ENCODE data around the gene ATRNL1.
"Not testable (repeated sequence)": the region's sequence is repeated elsewhere in the genome, so short reads cannot be mapped to it uniquely, and the experiment has no call there.

ATRNL1 gene

GRCh38 chr10:115367920-115368319, 274.8 kb downstream of the ATRNL1 start:
- not testable (repeated sequence) for H3K4me1 ChIP-seq (ENCODE audit: control insufficient read depth in 1 of 2, insufficient read depth in 2 of 2, low read length in 2 of 2); H4K91ac ChIP-seq (ENCODE audit: low read depth, low read length); H2AK5ac ChIP-seq (ENCODE audit: low read length); H3K79me2 ChIP-seq (ENCODE audit: control insufficient read depth, insufficient read depth, low read length, poor library complexity); H4K8ac ChIP-seq (ENCODE audit: low read depth, low read length); H3K18ac ChIP-seq (ENCODE audit: low read length); H2BK12ac ChIP-seq (ENCODE audit: low read length); H4K12ac ChIP-seq (ENCODE audit: low read depth, low read length); H3K4ac ChIP-seq (ENCODE audit: low read depth, low read length); H2BK5ac ChIP-seq (ENCODE audit: low read depth, low read length, poor library complexity); H3K9ac ChIP-seq (ENCODE audit: low read length); H3K23ac ChIP-seq (ENCODE audit: low read length); DNase-seq; H3K27me3 ChIP-seq (ENCODE audit: insufficient read depth, low read length); H3K9me3 ChIP-seq (ENCODE audit: insufficient read depth, low read depth, low read length); H2AFZ ChIP-seq (ENCODE audit: insufficient read depth, low read length, poor library complexity); H3K27ac ChIP-seq (ENCODE audit: low read depth, low read length); H3K4me3 ChIP-seq (ENCODE audit: low read depth, low read length); H3K14ac ChIP-seq (ENCODE audit: low read length); H2BK120ac ChIP-seq (ENCODE audit: insufficient read depth, low read length, poor library complexity); H3K4me2 ChIP-seq (ENCODE audit: low read length); H3K79me1 ChIP-seq (ENCODE audit: low read length); H3K36me3 ChIP-seq (ENCODE audit: control insufficient read depth in 1 of 2, insufficient read depth in 2 of 2, low read length in 2 of 2)
- WGBS (ENCODE audit: extremely low coverage, insufficient coverage, insufficient read length), result no CpG with 5 or more reads among the region's 18 CpGs

DNA sequence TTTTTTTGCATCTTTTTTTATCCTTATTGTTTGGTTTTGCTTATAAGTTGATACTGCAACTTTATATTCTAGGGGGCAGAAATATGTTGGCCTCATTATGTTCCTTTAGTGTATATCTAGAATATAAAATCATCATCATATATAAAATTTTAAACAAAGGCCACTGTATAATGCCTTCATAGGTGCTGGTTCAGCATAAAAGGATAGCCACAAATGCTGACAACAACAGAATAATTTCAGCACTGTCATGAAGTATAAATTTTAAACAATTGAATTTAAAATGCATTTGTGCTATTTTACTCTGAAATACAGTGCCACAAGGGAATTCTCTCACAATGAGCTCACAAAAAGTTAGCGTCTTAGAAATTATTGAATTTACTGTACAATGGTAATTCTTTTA, 285.9 kb downstream of the ATRNL1 start:
- Histone ChIP-seq H3K4me3 (ENCODE audit: low read depth, low read length) (no peak overlapping the region), H3K4me1 (ENCODE audit: control insufficient read depth in 1 of 2, insufficient read depth in 2 of 2, low read length in 2 of 2) (no peaks in the 10 kb centered on the region), H3K14ac (ENCODE audit: low read length) (no peak overlapping the region), H3K4ac (ENCODE audit: low read depth, low read length) (no peak overlapping the region), H2AFZ (ENCODE audit: insufficient read depth, low read length, poor library complexity) (no peak overlapping the region), H2BK120ac (ENCODE audit: insufficient read depth, low read length, poor library complexity) (no peak overlapping the region), H2BK12ac (ENCODE audit: low read length) (no peak overlapping the region), H3K9me3 (ENCODE audit: insufficient read depth, low read depth, low read length) (no peaks in the 10 kb centered on the region), H4K8ac (ENCODE audit: low read depth, low read length) (no peak overlapping the region), H3K4me2 (ENCODE audit: low read length) (no peak overlapping the region), H4K12ac (ENCODE audit: low read depth, low read length) (no peak overlapping the region), H3K79me1 (ENCODE audit: low read length) (no peaks in the 10 kb centered on the region), H3K18ac (ENCODE audit: low read length) (no peak overlapping the region), H2AK5ac (ENCODE audit: low read length) (no peak overlapping the region), H2BK5ac (ENCODE audit: low read depth, low read length, poor library complexity) (no peak overlapping the region), H3K36me3 (ENCODE audit: control insufficient read depth in 1 of 2, insufficient read depth in 2 of 2, low read length in 2 of 2) (no peaks in the 10 kb centered on the region), H3K27ac (ENCODE audit: low read depth, low read length) (no peak overlapping the region), H3K9ac (ENCODE audit: low read length) (no peak overlapping the region), H3K27me3 (ENCODE audit: insufficient read depth, low read length) (no peaks in the 10 kb centered on the region), H3K79me2 (ENCODE audit: control insufficient read depth, insufficient read depth, low read length, poor library complexity) (no peaks in the 10 kb centered on the region), H3K23ac (ENCODE audit: low read length) (no peak overlapping the region), H4K91ac (ENCODE audit: low read depth, low read length) (no peak overlapping the region)
- WGBS (ENCODE audit: extremely low coverage, insufficient coverage, insufficient read length), result no CpG with 5 or more reads among the region's 1 CpG
- DNase-seq, result no peak

DNA sequence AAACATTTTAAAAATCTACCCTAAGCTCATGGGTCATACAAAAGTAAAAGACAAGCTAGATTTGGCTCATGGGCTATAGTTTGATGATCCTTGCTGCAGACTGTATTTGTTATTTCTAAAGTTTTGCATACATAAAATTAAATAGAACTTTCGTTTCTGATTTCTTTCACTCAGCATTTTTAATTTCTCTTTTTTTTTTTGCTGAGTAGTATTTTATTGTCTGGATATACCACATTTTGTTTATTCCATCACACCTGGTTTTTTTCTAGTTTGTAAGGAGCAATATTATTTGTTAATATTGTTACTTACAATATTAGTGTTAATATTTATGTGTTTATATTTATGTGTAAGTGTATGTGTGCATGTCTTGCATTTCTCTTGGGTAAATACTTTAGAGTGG, 291.5 kb downstream of the ATRNL1 start:
- no peak overlapping the region for H3K23ac ChIP-seq (ENCODE audit: low read length)
- no peak overlapping the region for H3K4me2 ChIP-seq (ENCODE audit: low read length)
- no peak overlapping the region for H3K4ac ChIP-seq (ENCODE audit: low read depth, low read length)
- no peak overlapping the region for H3K27ac ChIP-seq (ENCODE audit: low read depth, low read length)
- no peaks in the 10 kb centered on the region for H3K79me1 ChIP-seq (ENCODE audit: low read length)
- no peak overlapping the region for H3K14ac ChIP-seq (ENCODE audit: low read length)
- H2AFZ ChIP-seq (ENCODE audit: insufficient read depth, low read length, poor library complexity), result no peak overlapping the region
- no peak overlapping the region for H3K9ac ChIP-seq (ENCODE audit: low read length)
- no peak overlapping the region for H3K4me3 ChIP-seq (ENCODE audit: low read depth, low read length)
- H3K9me3 ChIP-seq (ENCODE audit: insufficient read depth, low read depth, low read length), result no peaks in the 10 kb centered on the region
- H4K8ac ChIP-seq (ENCODE audit: low read depth, low read length), result no peak overlapping the region
- DNase-seq, result no peak
- H2BK12ac ChIP-seq (ENCODE audit: low read length), result no peak overlapping the region
- H2AK5ac ChIP-seq (ENCODE audit: low read length), result no peak overlapping the region
- H2BK5ac ChIP-seq (ENCODE audit: low read depth, low read length, poor library complexity), result no peak overlapping the region
- no CpG with 5 or more reads among the region's 1 CpG for WGBS (ENCODE audit: extremely low coverage, insufficient coverage, insufficient read length)
- H2BK120ac ChIP-seq (ENCODE audit: insufficient read depth, low read length, poor library complexity), result no peak overlapping the region
- H3K27me3 ChIP-seq (ENCODE audit: insufficient read depth, low read length), result no peaks in the 10 kb centered on the region
- no peak overlapping the region for H4K91ac ChIP-seq (ENCODE audit: low read depth, low read length)
- H4K12ac ChIP-seq (ENCODE audit: low read depth, low read length), result no peak overlapping the region
- H3K79me2 ChIP-seq (ENCODE audit: control insufficient read depth, insufficient read depth, low read length, poor library complexity), result no peaks in the 10 kb centered on the region
- H3K36me3 ChIP-seq (ENCODE audit: control insufficient read depth in 1 of 2, insufficient read depth in 2 of 2, low read length in 2 of 2), result no peaks in the 10 kb centered on the region
- H3K4me1 ChIP-seq (ENCODE audit: control insufficient read depth in 1 of 2, insufficient read depth in 2 of 2, low read length in 2 of 2), result no peaks in the 10 kb centered on the region
- H3K18ac ChIP-seq (ENCODE audit: low read length), result no peak overlapping the region

DNA sequence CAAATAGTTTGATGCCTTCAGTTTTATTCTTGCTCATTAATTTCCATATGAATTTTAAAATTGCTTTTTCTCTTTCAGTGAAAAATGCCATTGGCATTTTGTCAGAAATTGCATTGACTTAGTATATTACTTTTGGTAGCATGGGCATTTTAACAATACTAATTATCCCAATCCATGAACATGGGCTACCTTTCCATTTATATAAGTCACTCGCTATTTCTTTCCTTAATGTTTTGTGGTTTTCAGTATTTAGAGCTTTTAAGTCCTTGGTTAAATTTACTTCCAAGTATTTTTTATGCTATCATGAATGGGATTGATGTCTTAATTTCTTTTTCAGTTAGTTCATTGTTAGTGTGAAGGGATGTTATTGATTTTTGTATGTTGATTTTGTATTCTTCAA, 297.4 kb downstream of the ATRNL1 start:
- Histone ChIP-seq H3K18ac (ENCODE audit: low read length) (no peak overlapping the region), H2AK5ac (ENCODE audit: low read length) (no peak overlapping the region), H3K4ac (ENCODE audit: low read depth, low read length) (no peak overlapping the region), H4K8ac (ENCODE audit: low read depth, low read length) (no peak overlapping the region), H2BK120ac (ENCODE audit: insufficient read depth, low read length, poor library complexity) (no peak overlapping the region), H3K79me1 (ENCODE audit: low read length) (no peaks in the 10 kb centered on the region), H3K14ac (ENCODE audit: low read length) (no peak overlapping the region), H3K23ac (ENCODE audit: low read length) (no peak overlapping the region), H3K9ac (ENCODE audit: low read length) (no peak overlapping the region), H3K9me3 (ENCODE audit: insufficient read depth, low read depth, low read length) (no peaks in the 10 kb centered on the region), H3K36me3 (ENCODE audit: control insufficient read depth in 1 of 2, insufficient read depth in 2 of 2, low read length in 2 of 2) (no peaks in the 10 kb centered on the region), H3K27me3 (ENCODE audit: insufficient read depth, low read length) (no peaks in the 10 kb centered on the region), H3K4me1 (ENCODE audit: control insufficient read depth in 1 of 2, insufficient read depth in 2 of 2, low read length in 2 of 2) (no peaks in the 10 kb centered on the region), H3K27ac (ENCODE audit: low read depth, low read length) (no peak overlapping the region), H3K79me2 (ENCODE audit: control insufficient read depth, insufficient read depth, low read length, poor library complexity) (no peaks in the 10 kb centered on the region), H2BK5ac (ENCODE audit: low read depth, low read length, poor library complexity) (no peak overlapping the region), H2BK12ac (ENCODE audit: low read length) (no peak overlapping the region), H4K12ac (ENCODE audit: low read depth, low read length) (no peak overlapping the region), H4K91ac (ENCODE audit: low read depth, low read length) (no peak overlapping the region), H2AFZ (ENCODE audit: insufficient read depth, low read length, poor library complexity) (no peak overlapping the region), H3K4me3 (ENCODE audit: low read depth, low read length) (no peak overlapping the region), H3K4me2 (ENCODE audit: low read length) (no peak overlapping the region)
- WGBS (ENCODE audit: extremely low coverage, insufficient coverage, insufficient read length), result no CpG with 5 or more reads among the region's 1 CpG
- DNase-seq, result no peak

Measured in trophoblast cell (in vitro differentiated cells and primary cell).